HEK293T (cell line): ENCODE results near the gene RNF130.

Source experiments
- BHLHE40 ChIP-seq: fragments of 450-650 bp; IDR thresholded peaks from 2 replicates; pipeline ENCODE4 v1.6.1; 2016; ENCODE audit warnings: mild to moderate bottlenecking, moderate library complexity, borderline replicate concordance
- ELF4 ChIP-seq: fragments of 450-650 bp; IDR thresholded peaks from 2 replicates; pipeline ENCODE4 v1.6.1; 2017; ENCODE audit warnings: antibody characterized with exemption
- FOXA1 ChIP-seq: fragments of 450-650 bp; IDR thresholded peaks from 2 replicates; pipeline ENCODE4 v1.6.1; 2016; ENCODE audit warnings: mild to moderate bottlenecking
- FOXM1 ChIP-seq: fragments of 450-650 bp; IDR thresholded peaks from 2 replicates; pipeline ENCODE4 v1.6.1; 2017; ENCODE audit warnings: mild to moderate bottlenecking, borderline replicate concordance
- HDGF ChIP-seq: fragments of 450-650 bp; IDR thresholded peaks from 2 replicates; pipeline ENCODE4 v1.6.1; 2017; ENCODE audit warnings: antibody characterized with exemption, borderline replicate concordance
- L3MBTL2 ChIP-seq: fragments of 450-650 bp; conservative IDR thresholded peaks from 2 replicates; pipeline ENCODE4 v1.6.1; 2016; ENCODE audit warnings: mild to moderate bottlenecking
- NFRKB ChIP-seq: fragments of 450-650 bp; IDR thresholded peaks from 2 replicates; pipeline ENCODE4 v1.6.1; 2016; ENCODE audit warnings: mild to moderate bottlenecking, moderate library complexity
- SP1 ChIP-seq: fragments of 450-650 bp; IDR thresholded peaks from 2 replicates; pipeline ENCODE4 v1.6.1; 2017
- SUZ12 ChIP-seq: fragments of 450-650 bp; IDR thresholded peaks from 2 replicates; pipeline ENCODE4 v1.6.1; 2016; ENCODE audit warnings: mild to moderate bottlenecking
- TARDBP ChIP-seq: fragments of 450-650 bp; IDR thresholded peaks from 2 replicates; pipeline ENCODE4 v1.6.1; 2016
- ZNF384 ChIP-seq: fragments of 450-650 bp; IDR thresholded peaks from 2 replicates; pipeline ENCODE4 v1.6.1; 2016
- TF ChIP-seq, protein P1 (sequence below): fragments of 450-650 bp; IDR thresholded peaks from 2 replicates; pipeline ENCODE4 v1.6.1; 2016

GRCh38 chr5:179969110-179969509 is 102.4 kb downstream of the RNF130 start:
- no peak for TF ChIP-seq FOXA1
- TF ChIP-seq FOXM1 = no peak
- TF ChIP-seq SUZ12 = no peak
- TF ChIP-seq NFRKB = no peak
- TF ChIP-seq L3MBTL2 = no peak
- no peak for TF ChIP-seq SP1
- TF ChIP-seq ELF4 = no peak
- no peak for TF ChIP-seq BHLHE40
- no peak for TF ChIP-seq HDGF
- TF ChIP-seq TARDBP = no peak
- no peak for TF ChIP-seq ZNF384
- TF ChIP-seq, protein P1, sequence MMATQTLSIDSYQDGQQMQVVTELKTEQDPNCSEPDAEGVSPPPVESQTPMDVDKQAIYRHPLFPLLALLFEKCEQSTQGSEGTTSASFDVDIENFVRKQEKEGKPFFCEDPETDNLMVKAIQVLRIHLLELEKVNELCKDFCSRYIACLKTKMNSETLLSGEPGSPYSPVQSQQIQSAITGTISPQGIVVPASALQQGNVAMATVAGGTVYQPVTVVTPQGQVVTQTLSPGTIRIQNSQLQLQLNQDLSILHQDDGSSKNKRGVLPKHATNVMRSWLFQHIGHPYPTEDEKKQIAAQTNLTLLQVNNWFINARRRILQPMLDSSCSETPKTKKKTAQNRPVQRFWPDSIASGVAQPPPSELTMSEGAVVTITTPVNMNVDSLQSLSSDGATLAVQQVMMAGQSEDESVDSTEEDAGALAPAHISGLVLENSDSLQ = no peak
